HG03095 (cell line): Measurements from ENCODE around the gene CNOT3.
"Not testable (repeated sequence)": the region's sequence is repeated elsewhere in the genome, so short reads cannot be mapped to it uniquely, and the experiment has no call there.

Experiments
- ATAC-seq: cut with Tn5 transposase; IDR thresholded peaks from one replicate; pipeline ENCODE4 v1.9.1; 2021; ENCODE audit warnings: moderate library complexity; ENCODE audit not compliant: unreplicated experiment

CNOT3 gene

DNA sequence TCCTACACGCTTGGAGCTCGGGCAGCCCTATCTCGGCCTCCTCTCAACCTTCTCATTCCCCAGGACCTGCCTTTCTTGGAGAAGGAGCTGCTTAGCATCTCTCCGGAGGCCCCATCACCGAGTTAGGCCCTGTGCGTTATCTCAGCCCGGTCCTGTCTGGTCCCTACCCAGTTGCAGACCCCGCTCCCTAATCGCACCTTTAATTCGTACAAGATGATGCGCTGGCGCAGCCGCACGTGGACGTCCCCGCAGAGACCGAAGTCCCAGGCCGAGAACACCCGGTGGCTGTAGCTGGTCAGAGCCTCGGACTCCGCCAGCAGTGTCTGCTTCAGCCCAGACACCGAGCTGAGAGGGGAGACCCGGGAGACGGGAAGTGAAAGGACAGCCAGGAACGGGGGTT, 27.7 kb downstream of the CNOT3 start:
- no peak for ATAC-seq

DNA sequence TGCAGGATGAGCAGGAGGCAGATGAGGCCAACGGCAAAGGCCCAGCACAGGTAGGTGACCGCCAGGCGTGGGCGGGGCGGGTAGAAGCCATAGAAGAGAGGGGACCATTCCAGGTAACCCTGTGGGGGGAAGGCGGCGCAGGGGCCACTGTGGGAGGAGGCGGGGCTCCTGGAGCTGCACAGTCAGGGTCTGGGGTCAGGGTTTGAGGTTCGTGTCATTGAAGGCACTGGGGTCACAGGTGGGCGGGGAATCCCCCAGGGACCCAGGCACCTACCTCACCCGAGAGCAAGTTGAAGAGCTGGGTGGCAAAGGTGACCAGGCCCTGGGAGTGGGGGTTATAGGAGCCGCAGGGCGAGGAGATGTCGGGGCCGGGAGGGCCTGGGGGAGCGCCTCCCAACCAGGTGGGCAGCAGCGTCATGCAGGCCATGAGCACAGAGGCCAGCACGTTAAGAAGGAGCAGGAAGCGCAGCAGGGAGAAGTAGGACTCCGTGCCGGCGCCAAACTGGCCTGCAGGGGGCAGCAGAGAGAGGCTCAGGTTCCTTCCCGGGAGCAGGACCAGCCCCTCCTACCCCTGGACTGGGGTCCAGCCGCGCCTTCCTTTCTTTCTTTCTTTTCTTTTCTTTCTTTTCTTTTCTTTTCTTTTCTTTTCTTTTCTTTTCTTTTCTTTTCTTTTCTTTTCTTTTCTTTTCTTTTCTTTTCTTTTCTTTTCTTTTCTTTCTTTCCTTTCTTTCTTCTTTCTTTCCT, 30.8 kb downstream of the CNOT3 start:
- ATAC-seq: no peak

DNA sequence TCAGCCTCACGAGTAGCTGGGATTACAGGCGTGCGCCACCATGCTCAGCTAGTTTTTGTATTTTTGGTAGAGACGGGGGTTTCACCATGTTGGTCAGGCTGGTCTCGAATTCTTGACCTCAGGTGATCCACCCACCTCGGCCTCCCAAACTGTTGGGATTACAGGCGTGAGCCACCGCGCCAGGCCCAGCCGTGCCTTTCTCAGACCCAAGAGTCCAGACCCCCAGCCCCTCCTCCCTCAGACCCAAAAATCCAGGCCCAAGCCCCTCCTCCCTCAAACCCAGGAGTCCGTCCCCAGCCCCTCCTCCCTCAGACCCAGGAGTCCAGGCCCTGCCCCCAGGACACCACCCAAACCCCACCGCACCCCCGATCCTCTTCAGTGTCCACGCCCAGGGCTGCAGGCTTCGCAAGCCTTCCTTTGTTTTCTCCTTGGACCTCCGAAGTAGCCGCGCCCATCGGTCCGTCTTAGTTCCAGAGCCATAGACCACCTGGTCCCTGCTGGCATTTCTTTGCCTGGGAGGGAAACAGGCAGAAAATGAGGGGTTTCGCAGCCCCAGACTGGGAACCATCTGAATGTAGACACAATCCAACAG, 31.7 kb downstream of the CNOT3 start:
- ATAC-seq: no peak

DNA sequence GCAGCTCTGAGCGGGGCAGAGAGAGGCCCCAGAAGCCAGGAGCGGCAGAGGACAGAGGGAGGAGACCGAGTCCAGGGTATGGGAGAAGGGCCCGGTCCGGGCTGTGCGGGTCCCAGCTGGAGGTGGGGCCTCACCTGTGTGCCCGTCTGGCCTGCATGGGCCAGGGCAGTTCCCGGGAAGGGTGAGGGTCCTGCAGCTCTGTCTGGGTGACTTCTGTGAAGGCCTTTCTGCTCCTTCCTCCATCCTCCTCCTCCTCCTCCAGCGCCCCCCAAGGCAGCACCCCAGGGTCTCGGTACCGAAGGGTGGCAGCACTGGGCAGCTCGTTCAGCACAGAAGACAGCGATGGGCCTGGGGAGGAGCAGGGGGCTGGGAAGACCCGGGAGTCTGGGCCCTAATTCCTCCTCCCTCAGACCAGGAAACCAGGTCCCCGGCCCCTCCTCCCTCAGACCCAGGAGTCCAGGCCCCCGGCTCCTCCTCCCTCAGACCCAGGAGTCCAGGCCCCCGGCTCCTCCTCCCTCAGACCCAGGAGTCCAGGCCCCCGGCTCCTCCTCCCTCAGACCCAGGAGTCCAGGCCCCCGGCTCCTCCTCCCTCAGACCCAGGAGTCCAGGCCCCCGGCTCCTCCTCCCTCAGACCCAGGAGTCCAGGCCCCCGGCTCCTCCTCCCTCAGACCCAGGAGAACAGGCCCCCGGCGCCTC, 34.3 kb downstream of the CNOT3 start:
- ATAC-seq: not testable (repeated sequence)

DNA sequence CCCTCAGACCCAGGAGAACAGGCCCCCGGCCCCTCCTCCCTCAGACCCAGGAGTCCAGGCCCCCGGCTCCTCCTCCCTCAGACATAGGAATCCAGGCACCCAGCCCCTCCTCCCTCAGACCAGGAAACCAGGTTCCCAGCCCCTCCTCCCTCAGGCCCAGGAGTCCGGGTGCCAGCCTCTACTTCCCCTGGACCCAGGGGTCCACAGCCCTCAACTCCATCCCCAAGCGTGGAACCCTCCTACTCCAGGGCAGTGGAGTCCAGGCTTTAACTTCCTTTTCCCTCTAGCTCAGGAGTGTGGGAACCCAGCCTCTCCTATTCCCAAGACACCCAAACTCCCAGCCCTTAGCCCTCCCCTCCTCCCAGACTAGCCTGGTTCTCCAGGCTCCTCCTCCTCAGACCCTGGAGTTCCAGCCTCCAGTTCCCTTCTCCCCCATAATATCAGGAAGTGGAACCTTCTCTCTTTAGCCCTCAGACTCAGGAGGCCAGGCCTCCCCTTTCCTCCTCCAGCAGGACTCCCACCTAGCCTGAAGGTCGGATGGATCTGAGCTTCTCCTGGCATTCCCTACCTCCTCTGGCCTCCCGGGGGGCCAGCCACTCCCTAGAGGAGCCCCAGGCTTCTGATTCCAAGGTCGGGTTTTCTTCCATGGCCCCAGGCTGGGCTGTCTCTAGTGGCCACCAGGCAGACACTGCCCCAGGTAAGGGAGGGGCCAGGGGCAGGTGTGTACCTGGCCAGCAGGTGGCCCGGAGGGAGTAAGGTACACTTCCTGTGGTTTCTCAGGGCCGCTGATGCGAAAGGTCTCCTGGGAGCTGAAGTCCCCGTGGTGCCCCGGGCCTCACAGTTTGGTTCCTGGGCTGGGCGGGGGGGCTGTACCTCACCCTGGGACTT, 35.2 kb downstream of the CNOT3 start, which contains the start of gene TMC4:
TMC4 (minus strand) TSS at position 690 of the 888 bp plus-strand sequence; CDS start at position 647, 43 bp downstream.
- ATAC-seq: no peak

DNA sequence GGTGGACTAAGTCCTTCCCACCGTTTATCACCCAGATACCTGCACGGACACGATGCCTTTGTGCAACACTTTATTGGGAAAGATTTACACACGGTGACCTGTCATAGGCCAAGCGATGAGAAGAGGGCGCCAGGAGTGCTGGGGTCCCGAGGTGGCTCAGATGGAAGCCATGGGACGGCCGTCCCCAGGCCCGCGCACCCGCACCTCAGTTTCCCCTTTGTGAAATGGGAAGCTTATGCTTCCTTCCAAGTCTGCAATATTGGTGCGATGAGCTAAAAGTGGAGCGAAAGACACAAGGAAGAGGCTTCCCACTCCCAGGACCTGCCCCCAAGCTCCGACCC, 35.8 kb downstream of the CNOT3 start:
- ATAC-seq: no peak

DNA sequence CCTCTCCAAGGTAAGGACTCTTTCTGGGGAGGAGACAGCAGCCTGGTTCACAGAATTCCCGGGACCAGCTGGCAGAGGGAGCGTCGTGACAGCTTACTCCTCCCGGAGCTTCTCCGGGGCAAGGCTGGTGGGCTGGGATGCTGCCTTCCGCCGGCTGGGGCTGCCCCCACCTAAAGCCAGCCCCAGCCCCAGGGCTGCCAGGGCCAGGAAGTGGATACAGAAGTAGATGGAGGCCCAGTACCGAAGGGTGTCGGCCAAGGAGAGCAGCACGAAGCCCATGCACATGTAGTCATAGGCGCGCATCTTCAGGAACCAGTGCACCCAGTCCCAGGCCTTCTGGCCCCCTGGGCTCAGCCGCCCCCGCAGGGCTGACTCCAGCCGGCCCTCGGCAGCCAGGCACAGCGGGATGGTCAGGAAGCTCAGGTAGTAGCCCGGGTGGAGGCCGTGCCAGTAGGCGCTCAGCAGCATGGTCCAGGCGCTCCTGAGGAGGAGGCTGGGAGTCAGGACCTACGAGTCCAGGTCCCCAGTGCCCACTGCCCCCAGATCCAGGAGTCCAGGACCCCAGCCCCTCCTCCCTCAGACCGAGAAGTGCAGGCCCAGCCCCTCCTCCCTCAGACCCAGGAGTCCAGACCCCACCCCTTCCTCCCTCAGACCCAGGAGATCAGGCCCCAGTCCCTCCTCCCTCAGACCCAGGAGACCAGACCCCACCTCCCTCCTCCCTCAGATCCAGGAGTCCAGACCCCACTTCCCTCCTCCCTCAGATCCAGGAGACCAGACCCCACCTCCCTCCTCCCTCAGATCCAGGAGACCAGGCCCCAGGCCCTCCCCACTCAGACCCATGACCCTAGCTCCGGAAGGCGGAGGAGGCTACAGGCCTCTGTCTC, 36.6 kb downstream of the CNOT3 start:
- ATAC-seq: no peak

DNA sequence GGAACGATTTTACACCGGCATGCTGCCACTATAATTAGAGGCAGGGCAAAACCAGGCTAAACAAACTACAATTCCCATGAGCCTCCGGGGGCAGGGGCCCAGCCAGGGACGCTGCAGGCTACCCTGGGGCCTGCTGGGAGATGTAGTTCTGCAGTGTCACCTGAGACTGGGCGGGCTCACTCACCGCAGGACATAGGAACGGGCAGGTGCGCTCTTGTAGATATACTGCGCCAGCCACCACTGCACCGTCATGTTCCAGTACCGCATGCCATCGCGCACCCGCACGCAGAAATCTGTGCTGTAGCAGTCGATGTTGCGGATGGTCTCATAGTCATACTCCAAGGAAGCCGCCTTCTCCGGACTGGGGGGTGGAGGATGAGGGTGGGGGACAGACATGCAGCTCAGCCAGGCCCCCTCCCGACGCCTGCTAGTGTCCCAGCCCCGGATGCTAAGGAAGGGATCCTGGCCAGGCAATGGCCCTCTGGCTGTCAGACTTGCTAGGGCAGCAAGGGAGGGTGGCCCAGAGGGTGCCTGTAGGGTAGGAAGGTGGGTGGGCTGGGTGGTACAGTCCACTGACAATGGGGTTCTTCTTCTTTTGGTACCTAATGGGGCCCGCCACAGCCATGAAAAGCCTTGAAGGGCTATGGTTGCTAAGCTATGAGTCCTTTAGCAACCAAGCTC, 41.2 kb downstream of the CNOT3 start:
- no peak for ATAC-seq

DNA sequence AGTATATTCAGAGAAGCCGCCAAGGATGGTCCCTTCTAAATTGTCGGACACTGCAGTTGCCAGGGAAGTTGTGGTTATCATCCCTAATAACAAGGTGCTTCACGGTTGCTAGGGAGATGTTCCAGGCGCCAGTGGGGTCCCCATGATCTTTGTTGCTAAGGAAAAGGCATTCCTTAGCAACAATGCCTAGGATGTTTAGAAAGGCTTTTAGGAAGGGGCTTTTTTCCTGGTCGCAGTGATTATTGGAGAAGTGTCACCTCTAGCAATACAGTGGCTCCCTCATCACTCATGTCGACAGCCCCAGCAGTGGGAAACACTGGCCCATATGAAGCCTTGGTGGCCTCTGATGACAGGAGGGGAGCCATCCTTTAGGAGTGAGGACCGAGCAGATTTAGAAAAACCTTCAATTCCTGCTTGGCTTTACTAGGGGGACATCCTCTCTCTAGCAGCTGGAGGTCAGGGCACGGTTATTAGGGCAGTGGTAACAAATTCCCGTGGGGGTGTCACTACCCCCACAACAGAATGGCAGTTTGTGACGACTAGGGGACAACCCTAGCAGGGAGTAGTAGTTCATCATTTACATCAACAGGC, 41.8 kb downstream of the CNOT3 start:
- no peak for ATAC-seq

DNA sequence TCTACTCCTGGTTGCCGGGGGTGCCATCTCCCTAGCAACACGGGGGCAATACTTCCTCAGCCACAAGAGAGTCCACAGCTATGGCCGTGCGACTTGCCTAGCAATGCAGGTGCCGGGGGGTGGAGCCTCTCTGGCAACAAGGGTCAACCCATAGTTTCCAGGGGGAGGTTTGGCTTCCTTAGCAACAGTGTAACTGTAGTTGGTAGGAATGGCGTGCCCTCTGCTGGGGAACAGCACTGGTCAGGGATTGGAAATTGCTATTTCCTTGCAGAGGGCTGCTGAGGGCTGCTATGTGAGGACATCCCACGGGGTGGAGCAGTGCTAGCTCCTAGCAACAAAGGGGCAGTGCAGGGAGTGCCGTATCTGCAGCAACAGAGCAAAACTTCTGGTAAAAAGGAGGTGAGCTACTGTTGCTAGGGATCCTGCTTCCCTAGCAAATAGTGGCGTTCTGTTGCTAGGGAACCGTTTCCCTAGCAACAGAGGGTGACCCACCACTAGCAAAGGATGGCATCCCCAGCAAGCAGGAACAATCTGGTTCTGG, 42.4 kb downstream of the CNOT3 start:
- ATAC-seq: no peak

DNA sequence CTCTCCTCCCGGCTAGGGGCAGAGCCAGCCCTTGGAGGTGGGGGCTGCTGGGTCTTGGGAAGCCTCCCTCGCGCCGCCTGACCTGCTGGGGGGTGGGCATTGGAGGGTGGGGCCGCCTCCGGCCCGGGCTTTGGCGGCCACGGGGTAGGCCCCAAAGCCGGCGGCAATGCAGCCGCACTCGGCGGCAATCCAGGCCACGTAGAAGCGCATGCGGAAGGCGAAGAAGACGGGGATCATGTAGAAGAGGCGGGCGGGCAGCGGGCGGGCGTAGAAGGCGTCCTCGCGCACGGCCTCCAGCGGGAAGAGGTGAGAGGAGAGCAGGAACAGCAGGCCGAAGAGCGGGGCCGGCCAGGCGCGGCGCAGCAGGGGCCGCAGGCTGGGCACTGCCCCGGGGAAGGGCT, 43.1 kb downstream of the CNOT3 start:
- no peak for ATAC-seq

DNA sequence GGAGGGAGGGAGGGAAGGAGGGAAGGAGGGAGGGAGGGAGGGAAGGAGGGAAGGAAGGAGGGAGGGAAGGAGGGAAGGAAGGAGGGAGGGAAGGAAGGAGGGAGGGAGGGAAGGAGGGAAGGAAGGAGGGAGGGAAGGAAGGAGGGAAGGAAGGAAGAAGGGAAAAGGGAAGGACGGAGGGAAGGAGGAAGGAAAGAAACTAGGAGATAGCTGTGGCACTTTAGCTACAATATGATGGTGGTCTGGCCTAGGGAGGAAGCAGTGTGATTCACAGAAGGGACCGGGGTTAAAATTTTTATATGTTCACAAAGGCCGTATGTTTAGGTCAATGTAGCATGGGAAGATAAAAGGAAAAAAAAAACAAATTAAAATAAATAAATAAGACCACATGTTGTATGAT, 44.3 kb downstream of the CNOT3 start:
- not testable (repeated sequence) for ATAC-seq

DNA sequence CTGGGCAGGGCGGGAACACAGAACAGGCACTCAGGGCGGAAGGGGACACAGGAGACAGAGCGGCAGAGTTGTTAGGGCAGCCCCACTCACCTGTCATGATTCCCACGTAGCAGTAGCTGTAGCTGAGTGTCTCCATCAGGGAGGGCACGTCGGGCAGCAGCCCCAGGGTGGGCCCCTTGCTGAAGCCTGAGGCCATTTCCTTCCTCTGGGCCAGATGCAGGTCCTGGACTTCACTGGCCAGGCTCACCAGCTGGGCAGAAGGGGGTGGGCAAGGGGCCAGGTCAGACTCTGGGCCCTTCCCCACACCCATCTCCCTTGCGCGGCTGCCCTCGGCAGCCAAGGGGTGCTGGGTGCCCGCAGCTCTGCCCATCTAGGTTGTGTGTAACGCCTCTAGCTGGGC, 45.9 kb downstream of the CNOT3 start:
- ATAC-seq: no peak

DNA sequence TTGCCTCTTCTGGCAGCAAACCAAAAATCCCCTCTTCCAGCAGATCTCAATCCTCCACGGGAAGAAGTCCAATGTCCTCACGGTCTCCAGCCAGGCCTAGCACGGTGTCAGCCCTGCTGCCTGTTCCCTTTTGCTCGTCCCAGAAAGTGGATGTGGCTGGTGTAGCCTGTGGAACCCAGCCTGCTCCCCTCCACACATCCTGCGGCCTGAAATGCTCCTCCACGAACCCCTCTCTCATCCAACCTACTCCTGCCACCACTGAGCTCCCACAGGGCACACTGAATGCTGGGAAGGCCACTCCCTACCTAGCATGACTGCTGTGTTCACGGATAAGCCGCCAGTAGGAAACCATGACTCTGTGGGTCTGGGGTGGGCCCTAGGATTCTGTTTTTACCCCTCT, 48.8 kb downstream of the CNOT3 start:
- no peak for ATAC-seq

DNA sequence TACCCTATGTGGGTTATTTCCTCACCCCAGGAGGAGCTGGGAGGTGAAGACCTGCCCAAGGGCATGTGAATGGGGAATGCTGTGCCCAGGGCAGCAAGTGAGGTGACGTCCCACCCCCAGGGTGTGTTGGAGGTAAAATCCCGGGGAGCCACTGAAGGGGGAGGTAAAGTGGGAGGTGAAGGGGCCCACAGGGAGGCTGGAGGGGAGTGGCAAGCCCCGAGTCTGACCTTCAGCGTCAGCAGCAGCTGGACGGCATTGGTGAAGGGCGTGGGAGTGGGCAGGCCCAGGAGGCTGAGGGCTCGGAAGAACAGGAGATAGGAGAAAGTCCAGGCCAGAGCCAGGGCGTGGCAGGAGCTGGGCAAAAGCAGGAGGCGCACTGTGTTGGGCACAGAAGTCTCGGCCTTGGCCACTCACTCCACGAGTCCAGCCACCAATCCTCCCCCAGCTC, 49.4 kb downstream of the CNOT3 start:
- ATAC-seq: no peak

DNA sequence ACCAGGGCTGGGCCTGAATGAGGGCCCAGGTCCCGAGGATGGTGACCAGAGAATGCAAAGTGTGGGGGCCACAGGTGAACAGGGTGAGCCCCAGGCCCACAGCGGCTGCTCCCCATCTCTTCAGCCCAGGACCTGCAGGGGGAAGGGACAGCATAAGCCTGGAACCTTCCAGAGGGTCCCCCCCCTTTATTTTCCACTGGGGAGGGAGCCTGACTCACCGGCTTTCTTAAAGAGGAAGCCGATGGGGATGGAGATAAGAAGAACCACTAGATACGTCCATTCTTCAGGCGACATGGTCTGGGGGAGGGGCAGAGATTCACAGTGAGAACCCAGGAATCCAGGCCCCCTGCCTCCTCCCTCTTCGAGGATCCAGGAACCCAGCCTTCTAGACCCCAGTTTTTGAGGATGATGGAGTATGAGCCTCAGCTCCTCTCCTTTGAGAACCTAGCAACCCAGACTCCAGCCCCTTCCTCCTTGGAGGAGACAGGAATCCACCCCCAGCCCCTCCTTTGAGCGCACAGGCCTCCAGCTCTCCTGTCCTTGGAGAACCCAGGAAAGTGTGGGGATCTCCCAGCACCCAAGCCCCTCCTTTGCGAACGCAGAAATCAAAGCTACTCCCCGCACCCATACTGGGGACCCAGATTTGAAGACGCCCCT, 50.8 kb downstream of the CNOT3 start:
- no peak for ATAC-seq

DNA sequence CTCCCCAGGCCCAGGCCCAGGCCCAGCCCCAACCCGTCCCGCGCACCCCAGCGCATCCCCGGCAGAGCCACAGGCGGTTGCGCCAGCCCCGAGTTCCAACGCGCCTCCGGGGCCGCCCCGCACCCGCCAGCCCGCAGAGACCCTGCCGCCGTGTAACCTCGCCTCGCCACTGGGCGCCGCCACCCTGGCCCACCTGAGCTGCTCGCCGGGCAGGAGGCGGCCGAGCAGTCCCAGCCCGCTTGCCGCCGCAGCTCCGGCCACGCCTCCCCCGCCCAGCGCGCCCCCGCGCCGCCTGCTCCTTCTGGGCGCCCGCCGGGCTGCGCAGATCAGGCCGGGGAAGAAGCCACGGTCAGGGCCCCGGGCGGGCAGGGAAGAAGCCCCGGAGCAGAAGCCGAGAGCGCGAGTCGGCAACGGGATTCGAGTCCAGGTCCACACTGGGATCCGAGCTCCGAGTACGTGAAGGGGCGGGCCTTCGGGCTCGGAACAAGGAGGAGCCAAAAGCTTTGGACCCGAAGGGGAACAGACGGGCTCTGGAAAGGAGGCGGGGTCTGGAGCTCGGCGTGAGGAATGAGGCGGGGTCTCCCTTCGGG, 51.7 kb downstream of the CNOT3 start, which contains the start of gene MBOAT7:
MBOAT7 (minus strand) TSS at position 436 of the 590 bp plus-strand sequence. CDS start 1,072 bp downstream, outside the sequence.
- ATAC-seq: peak; percentile 10
